ENCODE measurements around the gene LSP1. TPM values are rescaled to one million over a fixed set of nuclear protein-coding genes. Genes with fewer than 3 reads are reported as not detected.
"Not testable (repeated sequence)": the region's sequence is repeated elsewhere in the genome, so short reads cannot be mapped to it uniquely, and the experiment has no call there.

LSP1 gene
- total RNA-seq, 1 donor from 2014 or later = not detected

DNA sequence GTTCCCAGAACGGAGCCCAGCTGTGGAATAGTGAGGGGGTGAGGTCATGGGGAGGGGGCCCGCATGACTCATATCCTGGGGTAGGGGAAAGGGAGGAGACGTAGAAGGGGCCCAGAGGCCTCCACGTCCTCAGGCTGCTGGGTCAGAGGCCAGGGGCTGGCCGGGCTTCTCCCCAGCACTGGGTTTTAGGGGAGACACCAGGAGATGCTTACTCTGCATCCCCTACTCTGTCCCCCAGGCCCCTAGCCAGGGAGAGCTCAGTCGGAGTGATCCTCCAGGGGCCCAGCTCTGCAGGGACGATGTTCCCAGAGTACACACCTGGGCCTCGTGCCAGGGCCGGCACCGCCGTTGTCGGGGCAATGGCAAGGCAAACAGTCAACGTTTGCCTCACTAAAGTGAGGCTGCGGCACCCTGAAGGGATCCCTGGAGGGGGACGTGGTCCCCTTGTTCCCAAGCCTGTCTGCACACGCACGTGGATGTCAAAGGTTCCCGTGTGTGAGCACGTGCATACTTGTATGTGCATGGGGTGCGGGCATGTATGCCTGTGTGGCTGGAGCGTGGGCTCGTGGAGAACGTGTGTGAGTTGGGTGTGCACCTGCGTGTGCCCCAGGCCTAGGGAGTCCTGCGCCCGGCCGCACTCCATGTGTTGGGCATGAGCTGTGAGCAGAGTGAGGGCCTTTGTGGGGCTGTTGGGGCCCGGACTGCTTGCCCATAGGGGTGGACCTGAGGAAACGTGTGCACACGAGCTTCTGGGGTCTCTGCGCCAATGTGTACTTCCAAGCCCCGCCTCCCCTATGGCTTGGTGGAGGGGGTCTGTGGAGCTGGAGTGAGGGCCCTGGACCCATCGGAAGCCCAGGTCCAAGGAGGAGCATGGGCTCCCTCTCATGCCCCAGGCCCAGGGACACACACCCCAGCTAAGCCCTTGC, 24.6 kb downstream of the LSP1 start:
- DNase-seq (ENCODE audit: low read depth in 2 of 2) = peak in 1 of 2 donors; percentile 50

DNA sequence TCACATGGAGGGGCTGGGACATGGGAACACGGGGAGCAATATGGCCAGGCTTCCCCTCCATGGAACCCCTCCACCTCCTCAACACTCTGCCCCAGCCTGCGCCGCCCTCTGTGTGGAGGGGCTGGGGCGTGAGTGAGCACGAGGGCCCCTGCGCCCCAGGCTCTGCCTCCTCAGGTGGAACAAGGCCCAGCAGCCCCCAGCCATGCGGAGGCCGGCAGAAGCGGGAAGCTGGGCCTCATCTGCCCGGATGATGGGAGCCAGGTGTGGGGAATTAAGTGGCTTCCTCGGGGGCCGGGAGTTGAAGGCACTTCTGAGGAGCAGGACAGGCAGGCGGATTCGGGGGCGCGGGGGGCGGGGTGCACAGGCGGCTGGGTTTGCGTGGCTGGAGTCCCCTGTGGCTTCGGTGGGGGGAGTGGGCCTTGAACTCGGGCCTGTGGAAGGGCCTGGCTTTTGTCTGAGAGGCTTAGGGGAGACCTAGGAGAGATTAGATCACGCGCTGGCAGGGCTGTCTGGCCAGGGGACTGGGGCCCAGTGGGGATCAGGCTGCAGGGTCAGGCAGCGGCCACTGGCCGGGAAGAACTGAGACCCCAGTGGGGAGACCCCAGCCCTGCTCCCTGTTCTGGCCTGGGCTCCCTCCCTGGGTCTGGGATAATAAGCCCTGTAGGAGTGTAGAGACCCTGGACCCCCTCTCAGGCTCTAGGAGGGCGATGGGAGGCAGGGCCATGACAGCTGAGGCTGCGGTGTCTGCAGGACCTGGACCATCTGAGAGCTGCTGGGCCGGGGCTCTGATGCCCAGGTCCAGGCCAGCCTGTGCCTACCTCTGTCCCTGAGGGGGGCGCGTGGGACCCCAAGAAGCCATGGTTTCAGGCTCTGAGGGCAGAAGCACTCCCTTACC, 25.5 kb downstream of the LSP1 start:
- DNase-seq (ENCODE audit: low read depth in 2 of 2) = no peak

DNA sequence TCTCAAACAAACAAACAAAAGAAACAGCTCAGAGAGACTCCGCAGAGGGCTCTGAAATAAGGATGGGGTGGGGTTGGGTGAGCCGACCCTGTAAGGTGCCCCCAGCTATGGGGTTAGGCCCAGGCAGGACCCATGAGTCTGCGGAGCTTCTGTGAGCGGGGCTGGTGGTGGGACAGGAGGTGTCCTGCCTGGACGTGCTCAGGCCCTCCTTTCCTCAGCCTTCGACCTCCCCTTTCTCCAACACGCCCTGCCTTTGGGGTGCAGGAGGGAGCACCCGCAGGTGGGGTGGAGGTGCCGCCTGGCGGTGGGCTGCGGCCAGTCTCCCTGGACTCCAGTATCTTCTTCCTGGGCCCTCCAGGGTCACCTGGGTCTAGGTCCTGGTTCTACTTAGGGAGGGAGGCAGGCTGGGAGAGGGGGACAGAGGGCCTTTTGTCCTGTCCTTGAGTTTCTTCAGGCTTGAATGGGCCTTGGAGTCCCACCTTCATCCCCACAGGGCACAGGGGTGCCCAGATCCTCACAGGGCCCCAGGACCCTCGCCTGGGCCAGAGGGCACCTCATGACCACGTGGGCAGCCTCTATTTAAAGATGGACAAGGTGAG, 26.6 kb downstream of the LSP1 start:
- no peak for DNase-seq (ENCODE audit: low read depth in 2 of 2)

DNA sequence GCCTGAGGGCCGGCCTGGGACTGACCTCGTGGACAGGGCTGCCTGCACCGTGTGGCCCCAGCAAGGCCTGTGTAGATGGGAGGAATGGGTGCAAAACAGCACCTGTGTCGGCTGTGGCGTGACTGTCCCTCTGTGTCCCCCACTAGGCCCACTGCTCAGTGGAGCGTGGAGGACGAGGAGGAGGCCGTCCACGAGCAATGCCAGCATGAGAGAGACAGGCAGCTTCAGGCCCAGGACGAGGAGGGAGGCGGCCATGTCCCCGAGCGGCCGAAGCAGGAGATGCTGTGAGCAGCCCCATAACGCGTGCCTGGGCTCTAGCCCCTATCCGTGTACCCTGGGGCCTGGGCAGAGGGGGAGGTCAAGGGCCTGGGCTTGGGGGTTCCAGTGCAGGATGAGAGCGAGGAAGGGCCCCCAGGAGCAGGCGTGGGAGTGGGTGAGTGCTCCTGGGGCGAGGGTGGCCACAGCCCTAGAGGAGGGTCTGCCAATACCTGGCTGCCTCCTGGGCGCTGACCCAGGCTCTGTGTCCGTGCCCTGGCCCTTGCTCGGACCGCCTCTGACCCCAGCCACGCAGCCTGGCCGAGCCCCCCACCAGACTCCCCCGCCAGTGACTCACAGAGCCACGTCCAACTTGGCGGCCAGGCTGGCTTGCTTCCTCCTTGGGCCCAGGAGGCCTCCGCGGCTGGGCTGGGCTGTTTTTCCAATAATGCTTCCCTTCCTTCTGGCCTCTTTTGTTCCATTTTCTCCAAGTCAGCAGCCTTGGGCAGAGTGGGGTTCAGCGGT, 27.2 kb downstream of the LSP1 start:
- DNase-seq (ENCODE audit: low read depth in 2 of 2) = no peak

DNA sequence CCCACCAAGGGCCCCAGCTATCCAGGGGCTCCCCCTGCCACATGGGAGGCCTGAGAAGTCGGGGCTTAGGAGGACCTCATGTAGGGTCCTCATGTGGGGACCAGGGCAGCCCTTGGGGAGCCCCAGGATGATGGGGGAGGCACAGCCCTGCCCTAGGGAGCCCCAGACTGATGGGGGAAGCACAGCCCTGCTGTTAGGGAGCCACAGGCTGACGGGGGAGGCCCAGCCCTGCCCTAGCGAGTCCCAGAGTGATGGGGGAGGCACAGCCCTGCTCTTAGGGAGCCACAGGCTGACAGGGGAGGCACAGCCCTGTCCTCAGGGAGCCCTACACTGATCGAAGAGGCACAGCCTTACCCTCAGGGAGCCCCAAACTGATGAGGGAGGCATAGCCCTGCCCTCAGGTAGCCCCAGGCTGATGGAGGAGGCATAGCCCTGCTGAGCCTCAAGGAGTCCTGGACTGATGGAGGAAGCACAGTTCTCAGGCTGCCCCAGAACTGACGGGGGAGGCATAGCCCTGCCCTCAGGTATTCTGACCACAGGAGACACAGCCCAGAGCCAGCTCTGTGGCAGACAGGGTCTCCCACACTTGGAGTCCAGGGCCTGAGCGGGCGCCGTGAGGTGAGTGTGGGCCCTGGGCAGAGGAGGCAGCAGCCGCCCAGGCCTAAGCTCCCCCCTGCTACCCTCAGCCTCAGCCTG, 28.0 kb downstream of the LSP1 start:
- no peak for DNase-seq (ENCODE audit: low read depth in 2 of 2)

DNA sequence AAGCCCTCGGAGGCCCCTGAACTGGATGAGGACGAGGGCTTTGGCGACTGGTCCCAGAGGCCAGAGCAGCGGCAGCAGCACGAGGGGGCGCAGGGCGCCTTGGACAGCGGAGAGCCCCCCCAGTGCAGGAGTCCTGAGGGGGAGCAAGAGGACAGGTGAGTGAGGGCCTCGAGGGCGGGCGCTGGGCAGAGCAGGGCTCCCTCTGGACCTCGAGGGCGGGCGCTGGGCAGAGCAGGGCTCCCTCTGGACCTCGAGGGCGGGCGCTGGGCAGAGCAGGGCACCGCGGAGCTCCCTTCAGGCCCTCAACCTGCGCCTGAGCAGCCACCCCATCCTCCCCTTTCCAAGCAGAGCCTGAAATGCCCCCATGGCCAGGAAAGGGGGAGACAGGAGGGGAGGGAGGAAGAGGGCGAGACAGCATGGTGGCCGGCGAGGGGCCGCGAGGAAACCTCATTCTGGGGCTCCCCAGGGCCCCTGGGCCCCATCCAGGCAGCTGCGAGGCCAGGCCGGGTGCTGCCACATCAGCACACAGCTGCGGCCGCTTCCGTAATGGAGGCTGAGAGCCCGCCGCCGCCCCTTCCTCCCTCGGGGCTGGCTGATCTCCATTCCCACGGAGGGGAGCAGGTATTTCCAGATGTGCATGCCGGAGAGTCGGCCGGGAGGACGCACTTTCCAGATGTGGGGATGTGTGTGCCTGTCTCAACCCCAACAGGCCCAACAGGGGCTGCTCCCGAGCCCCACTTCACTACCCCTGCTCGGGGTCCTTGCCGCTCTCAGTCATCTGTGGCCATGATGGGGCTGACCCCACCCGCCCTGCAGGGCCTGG, 28.8 kb downstream of the LSP1 start:
- DNase-seq (ENCODE audit: low read depth in 2 of 2) = no peak

DNA sequence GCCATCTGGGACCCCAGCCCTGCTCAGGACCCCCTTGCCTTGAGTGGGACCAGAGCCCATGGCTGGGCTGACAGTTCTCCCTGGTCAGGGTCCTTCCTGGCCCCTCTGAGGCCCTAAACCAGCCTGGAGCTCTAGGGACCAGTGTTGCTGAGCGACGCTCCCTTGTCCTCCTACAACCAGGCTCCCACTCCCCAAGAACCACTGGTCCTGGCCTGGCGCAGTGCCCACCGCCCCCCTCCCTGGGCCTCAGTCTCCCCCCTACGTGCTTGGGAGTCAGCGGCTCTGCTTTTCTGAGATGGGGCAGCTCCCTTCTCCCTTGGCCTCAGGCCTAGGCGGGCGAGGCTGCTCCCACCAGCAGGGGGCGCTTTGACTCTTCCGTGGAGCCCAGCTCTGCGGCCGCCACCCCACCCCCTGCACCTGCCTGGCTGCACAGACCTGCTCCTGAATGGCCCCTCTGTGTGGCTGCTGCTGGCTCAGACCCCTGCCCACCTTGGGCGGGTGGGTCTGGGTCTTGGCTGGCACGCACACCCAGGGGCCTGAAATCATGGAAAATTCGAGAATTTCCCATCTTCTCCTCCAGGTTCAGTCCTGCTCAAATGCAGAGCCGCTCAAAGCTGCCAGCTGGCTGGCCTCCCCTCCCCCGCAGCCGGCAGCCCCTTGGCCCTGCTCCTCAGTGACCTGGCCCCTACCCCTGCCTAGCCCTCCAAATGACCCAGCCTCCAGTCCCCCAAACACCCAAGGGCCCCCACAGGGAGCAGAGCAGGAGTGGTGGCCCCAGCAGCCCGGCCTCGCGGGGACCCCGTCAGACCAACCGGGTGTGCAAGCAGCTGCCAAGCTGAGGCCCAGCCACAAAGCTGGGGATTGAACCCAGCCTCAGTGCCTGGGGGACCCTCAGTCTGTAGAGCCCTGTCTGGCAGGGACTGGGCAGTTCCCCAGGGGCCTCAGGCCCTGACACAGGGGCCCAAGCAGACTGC, 29.7 kb downstream of the LSP1 start:
- peak; percentile 67 to 84 for DNase-seq (ENCODE audit: low read depth in 2 of 2)

DNA sequence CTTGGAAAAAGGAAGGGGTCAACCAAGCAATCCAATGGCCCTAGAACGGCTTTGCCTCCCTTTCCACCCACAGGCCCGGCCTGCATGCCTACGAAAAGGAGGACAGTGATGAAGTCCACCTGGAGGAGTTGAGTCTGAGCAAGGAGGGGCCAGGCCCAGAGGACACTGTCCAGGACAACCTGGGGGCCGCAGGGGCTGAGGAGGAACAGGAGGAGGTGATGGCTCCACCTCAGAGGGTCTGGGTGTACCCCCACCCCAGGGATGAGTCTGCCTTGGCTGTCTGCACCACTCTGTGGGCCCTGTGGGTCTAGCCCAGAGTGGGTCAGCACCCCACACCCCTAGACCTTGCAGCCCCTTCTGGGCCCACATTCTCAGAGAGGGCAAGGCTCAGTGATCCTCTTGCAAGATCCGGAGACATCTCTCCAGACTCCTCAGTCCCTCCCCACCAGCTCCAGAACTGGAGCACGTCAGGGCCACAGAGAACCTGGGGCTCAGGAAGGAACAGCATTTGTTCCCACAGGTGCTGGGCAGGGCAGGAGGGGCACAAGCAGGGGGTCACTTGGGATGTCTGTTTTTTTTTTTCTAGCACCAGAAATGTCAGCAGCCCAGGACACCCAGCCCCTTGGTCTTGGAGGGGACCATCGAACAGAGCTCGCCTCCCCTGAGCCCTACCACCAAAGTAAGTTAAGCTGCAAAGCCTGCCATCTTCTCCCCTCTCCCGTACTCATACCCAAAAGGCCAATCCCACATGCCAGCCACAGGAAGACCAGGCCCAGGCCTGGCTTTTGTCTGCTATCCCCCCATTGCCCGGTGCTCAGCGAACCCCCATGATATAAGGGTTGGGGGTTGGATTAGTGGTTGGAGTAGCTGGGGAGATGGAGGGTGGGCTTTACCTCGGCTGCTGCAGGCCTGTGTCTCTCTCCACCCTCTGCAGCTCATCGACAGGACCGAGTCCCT, 30.7 kb downstream of the LSP1 start:
- no peak for DNase-seq (ENCODE audit: low read depth in 2 of 2)

DNA sequence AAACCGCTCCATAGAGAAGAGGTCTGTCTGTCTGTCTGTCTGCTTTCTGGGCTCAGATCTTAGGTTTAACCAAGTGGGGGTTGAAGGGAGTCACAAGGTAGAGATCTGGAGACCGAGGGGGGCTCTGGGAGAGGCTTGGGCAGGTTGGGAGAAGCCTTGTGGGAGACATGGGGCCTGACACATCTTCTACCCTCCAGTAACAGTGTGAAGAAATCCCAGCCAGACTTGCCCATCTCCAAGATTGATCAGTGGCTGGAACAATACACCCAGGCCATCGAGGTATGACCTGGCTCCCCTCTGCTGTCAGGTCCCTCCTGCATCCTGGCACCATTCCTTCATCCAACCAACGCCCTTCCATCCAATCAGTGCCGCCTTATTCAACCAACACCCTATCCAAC, 31.4 kb downstream of the LSP1 start:
- no peak for DNase-seq (ENCODE audit: low read depth in 2 of 2)

DNA sequence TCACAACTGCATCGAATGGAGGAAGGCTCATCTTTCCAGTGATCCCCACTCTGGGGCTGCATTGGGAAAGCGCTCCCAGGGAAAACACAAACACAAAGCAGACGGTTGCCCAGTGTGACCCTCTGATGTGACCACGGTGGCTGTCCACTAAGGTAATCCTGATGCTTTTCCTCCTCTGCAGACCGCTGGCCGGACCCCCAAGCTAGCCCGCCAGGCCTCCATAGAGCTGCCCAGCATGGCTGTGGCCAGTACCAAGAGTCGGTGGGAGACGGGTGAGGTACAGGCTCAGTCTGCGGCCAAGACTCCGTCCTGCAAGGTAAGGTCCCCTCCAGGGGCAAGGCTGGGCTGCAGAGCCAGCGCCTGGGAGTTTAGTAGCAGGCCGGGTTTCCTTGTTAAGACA, 33.7 kb downstream of the LSP1 start:
- DNase-seq (ENCODE audit: low read depth in 2 of 2) = not testable (repeated sequence)

DNA sequence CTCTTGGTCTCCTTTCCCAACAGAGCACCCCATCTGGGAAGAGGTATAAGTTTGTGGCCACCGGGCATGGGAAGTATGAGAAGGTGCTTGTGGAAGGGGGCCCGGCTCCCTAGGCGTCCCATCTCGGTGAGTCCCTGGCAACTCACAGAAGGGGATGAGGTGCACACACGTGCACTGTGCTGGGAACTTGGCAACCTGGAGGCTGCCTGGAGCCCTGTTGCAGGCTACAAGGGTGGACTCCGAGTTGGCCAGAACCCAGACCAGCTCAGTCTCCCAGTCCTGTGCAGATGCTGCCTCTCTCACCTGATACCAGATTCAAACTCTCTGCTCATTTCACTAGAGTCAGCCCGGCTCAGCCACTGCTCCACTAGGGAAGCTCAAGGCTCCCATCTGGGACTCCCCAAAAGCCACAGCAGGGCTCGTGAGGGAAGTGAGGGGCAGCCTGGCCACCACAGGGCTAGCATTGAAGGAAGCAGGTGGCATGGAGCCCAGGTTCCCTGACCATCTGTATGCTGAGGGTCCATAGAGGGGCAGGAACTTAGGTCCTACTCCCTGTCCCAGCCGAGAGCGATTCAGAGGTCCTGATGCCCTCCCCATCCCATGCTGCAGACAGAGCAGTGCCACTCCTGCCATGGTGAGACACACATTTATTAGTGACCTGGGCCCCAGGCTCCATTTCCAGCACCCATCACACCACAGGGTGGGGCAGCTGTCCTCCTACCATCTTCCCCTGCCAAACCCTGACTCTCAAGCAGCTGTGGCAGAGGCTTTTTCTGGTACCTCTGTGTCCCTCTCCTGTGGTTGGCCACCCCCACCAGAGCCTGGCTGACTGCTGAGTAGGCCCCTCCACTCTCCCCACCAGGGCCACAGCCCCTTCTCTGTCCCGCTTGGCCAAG, 34.8 kb downstream of the LSP1 start:
- DNase-seq (ENCODE audit: low read depth in 2 of 2) = no peak

DNA sequence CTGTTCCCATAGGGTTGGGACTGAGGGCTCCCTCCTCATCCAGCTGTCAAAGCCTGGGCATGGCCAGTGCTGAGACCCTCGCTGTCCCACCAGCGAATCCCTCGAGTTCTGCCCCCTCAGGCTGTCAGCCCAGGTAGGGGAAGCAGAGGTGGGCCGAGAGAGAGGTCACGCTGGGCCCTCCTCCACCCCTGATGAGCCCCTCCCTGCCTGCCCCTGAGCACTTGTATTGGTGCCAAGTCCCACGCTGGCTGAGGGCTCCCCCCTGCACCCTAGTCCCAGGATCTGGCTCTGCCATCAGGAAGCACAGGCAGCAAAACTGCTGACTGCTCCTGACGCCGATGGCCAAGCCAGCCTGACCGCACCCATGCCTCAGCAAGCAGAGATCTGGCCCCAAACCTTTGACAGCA, 35.5 kb downstream of the LSP1 start:
- DNase-seq (ENCODE audit: low read depth in 2 of 2) = no peak

DNA sequence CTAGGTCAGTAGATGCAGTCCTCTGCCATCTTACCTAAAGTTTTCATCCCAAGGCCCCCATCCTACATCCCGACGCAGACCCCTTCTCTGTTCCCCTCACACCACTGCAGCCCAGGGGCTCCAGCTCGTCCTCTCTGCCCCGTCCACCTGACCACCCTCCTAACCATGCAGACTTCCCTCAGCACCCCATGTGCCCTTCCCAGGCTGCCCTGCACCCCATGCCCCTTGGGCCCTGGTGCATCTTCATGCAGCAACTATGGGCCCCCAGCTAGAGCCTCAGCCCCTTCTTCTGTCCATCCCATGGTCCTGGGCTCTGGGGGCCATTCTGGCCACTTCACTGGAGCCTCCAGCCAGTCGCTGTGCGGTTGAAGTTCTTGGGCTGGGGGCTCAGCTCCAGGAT, 35.9 kb downstream of the LSP1 start:
- DNase-seq (ENCODE audit: low read depth in 2 of 2) = no peak

DNA sequence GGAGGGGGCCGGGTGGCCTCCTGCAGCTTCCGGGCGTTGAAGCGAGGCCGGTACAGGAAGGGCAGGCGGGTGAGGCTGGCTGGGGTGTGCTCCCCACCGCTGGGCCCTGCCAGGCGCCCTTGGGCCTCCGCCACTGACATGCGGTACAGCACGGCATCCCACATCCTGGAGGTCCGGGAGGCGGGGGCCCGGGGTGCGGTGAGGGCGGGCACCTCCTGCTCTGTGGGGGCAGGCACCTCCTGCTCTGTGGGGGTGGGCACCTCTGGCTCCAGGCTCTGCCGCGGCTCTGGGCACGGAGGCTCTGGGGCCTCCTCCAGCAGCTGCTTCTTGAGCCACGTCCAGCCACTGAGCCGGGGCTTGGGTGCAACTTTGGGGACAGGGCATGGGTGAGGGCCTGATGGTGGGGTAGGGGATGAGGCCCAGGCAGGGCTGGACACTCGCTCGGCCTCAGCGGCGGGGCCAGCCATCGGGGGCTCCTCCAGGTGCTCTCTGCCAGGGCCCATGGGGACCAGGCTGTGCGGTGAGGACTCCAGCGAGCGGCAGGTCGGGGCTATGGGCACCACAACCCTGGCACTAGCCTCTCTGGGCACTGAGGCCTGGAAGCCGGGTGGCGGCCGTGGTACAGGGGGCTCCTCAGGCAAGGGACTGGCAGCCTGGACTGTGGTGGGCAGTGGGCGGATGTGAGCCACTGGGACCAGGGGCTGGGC, 36.5 kb downstream of the LSP1 start:
- no peak for DNase-seq (ENCODE audit: low read depth in 2 of 2)

DNA sequence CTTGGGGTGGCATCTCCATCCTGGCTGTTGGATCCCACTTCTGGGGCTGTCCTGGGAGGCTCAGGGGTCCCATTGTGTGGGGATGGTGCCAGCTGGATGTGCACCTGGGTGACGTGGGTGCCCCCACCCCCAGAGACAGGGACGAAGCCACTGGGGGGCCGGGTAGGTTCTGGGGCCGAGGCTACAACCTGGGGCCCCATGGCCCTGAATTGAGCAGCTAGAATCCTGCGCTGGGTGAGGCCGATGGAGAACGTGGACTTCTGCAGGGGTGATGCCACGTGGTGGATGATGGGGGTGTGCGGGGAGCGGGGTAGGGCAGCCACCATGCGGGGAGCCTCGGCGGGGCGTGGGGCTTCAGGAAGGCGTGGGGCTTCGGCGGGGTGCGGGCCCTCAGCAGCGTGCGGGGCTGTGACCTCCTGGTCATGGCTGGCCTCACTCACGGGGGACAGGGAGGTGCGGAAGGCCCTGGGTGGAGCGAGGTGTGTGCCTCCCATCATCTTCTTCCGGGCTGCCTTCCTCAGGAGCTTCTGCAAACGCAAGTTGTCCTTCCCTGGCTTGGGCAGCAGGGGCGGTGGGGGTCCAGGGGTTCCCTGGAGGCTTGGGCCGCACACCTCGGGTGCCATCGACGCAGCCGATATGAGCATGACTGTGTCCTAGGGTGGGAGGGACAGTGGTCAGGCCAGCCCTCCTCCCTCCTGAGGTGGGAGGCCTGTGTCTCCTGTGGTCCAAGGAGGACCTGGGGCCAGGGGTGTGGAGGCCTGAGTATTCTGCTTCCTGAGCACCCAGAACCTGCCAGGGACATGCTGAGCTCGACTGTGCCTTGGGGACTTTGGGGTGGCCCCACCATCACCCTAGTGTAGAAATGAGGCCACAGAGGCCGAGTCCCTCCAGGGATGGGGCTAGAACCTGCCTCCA, 37.3 kb downstream of the LSP1 start:
- DNase-seq (ENCODE audit: low read depth in 2 of 2) = no peak
